ENCODE data around the gene EPS8L2.

- TF ChIP-seq, protein P1, sequence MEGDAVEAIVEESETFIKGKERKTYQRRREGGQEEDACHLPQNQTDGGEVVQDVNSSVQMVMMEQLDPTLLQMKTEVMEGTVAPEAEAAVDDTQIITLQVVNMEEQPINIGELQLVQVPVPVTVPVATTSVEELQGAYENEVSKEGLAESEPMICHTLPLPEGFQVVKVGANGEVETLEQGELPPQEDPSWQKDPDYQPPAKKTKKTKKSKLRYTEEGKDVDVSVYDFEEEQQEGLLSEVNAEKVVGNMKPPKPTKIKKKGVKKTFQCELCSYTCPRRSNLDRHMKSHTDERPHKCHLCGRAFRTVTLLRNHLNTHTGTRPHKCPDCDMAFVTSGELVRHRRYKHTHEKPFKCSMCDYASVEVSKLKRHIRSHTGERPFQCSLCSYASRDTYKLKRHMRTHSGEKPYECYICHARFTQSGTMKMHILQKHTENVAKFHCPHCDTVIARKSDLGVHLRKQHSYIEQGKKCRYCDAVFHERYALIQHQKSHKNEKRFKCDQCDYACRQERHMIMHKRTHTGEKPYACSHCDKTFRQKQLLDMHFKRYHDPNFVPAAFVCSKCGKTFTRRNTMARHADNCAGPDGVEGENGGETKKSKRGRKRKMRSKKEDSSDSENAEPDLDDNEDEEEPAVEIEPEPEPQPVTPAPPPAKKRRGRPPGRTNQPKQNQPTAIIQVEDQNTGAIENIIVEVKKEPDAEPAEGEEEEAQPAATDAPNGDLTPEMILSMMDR (IDR thresholded peaks at IDR 0.05): no peak
- TF ChIP-seq POLR2A (IDR thresholded peaks at IDR 0.05): no peak
- no peak for TF ChIP-seq POLR2AphosphoS5 (IDR thresholded peaks at IDR 0.05)
These were observed 45.2 kb upstream of the EPS8L2 start for GRCh38 chr11:660681-661444.
